ENCODE data around the gene SELENOV.

Gene SELENOV

GRCh38 chr19:39566064-39566463 lies 51.1 kb downstream of the SELENOV start:
- TF ChIP-seq, protein P1, sequence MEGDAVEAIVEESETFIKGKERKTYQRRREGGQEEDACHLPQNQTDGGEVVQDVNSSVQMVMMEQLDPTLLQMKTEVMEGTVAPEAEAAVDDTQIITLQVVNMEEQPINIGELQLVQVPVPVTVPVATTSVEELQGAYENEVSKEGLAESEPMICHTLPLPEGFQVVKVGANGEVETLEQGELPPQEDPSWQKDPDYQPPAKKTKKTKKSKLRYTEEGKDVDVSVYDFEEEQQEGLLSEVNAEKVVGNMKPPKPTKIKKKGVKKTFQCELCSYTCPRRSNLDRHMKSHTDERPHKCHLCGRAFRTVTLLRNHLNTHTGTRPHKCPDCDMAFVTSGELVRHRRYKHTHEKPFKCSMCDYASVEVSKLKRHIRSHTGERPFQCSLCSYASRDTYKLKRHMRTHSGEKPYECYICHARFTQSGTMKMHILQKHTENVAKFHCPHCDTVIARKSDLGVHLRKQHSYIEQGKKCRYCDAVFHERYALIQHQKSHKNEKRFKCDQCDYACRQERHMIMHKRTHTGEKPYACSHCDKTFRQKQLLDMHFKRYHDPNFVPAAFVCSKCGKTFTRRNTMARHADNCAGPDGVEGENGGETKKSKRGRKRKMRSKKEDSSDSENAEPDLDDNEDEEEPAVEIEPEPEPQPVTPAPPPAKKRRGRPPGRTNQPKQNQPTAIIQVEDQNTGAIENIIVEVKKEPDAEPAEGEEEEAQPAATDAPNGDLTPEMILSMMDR (IDR thresholded peaks at IDR 0.05; ENCODE audit: low read depth, low read length), result no peak

GRCh38 chr19:39568604-39569003 lies 53.7 kb downstream of the SELENOV start:
- DNase-seq (ENCODE audit: extremely low read depth, low read depth), result no peak
- TF ChIP-seq, protein P1 (IDR thresholded peaks at IDR 0.05; ENCODE audit: low read depth, low read length), result no peak

More at GRCh38 chr19:39566064-39566463, 51.1 kb downstream of the SELENOV start:
- DNase-seq (ENCODE audit: extremely low read depth, low read depth), result no peak
